OCI-LY7 (cell line): Measurements from ENCODE around the gene BACH2.

Source experiments
- CTCF ChIP-seq: fragments of 200-600 bp; sonication (generic); conservative IDR thresholded peaks from 2 replicates; pipeline ENCODE4 v1.5.1; 2014; ENCODE audit warnings: mild to moderate bottlenecking, antibody characterized with exemption, low read length, moderate library complexity, mixed read lengths
- EZH2phosphoT487 ChIP-seq: fragments of 200-600 bp; sonication (generic); IDR thresholded peaks from 2 replicates; pipeline ENCODE4 v1.6.1; 2018; ENCODE audit warnings: low read depth, borderline replicate concordance, mild to moderate bottlenecking, mixed run types, antibody characterized with exemption, low read length, moderate library complexity, mixed read lengths

- TF ChIP-seq CTCF (no peak), EZH2phosphoT487 (no peak)
Measured at GRCh38 chr6:89941031-89941762, 355.4 kb downstream of the BACH2 start.
